GM18868 (cell line): ENCODE results near the gene TUBA3E.
"Not testable (repeated sequence)": the region's sequence is repeated elsewhere in the genome, so short reads cannot be mapped to it uniquely, and the experiment has no call there.

Experiments used
- ATAC-seq: cut with Tn5 transposase; IDR thresholded peaks from one replicate; pipeline ENCODE4 v1.9.1; 2021; ENCODE audit warnings: mild to moderate bottlenecking, moderate library complexity; ENCODE audit not compliant: unreplicated experiment

Gene TUBA3E

DNA sequence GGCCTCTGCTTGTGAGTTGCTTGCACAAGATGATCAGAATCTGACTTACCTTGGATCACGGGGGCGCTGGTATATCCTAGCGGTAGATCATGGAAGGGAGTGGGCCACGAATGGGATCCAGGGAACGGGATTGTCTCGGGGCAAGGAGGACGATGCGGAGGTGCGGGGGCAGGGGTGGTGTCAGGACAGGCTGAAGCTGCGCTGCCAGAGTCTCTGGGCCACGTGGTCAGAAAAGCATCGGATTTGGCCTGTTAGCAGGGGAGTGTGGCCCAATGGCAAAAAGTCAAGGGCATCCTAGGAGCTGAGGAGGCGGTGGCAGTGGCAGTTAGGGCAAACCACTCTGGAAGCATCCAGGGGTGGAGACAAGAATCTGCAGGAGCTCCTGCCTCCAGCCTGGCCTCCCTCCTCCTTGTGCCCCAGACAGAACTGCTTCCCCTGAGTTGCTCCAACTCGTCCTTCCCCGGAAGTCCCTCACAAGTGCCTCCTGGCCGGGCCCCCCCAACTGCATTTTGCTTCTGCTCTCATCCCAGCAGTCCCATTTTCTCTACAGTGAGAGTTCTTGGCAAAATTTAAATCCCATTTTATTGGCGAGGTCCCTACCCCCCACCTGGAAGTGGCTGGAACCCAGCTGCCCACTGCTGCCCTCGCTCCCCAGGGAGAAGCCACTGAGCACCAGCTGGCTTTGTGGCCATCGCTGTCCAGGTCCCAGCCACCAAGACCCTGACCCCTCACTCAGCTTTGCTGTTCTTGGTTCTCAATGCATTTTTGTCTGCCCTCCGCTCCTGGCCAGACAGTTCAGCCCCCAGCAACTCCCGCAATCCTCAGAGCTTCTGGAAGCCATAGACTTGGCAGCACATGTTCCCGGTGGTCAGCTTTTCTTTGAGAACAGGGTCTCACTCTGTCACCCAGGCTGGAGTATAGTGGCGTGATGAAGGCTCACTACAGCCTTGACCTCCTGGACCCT, 47.8 kb downstream of the TUBA3E start:
- ATAC-seq = no peak

GRCh38 chr2:130148515-130148914, 49.7 kb downstream of the TUBA3E start:
- not testable (repeated sequence) for ATAC-seq

DNA sequence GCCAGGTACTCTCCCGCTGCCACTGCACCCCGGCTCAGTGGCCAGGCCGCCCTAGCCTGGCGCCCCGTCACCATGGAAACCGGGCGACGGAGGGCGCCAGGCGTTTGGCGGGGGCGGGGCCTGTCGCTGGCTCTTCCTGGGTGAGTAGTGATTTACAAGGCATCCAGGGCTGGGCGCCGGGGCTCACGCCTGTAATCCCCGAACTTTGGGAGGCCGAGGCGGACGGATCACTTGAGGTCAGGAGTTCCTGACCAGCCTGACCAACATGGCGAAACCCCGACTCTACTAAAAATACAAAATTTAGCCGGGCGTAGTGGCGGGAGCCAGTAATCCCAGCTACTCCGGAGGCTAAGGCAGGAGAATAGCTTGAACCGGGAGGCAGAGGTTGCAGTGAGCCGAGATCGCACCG, 53.2 kb downstream of the TUBA3E start, which contains the start of gene CCDC74B:
TSS of gene CCDC74B (minus strand) at position 107 of the 409 bp plus-strand sequence. CDS start 116 bp downstream, outside the sequence.
- peak; percentile 92 for ATAC-seq

GRCh38 chr2:130143266-130144039, 54.8 kb downstream of the TUBA3E start:
- peak; percentile 32 for ATAC-seq

DNA sequence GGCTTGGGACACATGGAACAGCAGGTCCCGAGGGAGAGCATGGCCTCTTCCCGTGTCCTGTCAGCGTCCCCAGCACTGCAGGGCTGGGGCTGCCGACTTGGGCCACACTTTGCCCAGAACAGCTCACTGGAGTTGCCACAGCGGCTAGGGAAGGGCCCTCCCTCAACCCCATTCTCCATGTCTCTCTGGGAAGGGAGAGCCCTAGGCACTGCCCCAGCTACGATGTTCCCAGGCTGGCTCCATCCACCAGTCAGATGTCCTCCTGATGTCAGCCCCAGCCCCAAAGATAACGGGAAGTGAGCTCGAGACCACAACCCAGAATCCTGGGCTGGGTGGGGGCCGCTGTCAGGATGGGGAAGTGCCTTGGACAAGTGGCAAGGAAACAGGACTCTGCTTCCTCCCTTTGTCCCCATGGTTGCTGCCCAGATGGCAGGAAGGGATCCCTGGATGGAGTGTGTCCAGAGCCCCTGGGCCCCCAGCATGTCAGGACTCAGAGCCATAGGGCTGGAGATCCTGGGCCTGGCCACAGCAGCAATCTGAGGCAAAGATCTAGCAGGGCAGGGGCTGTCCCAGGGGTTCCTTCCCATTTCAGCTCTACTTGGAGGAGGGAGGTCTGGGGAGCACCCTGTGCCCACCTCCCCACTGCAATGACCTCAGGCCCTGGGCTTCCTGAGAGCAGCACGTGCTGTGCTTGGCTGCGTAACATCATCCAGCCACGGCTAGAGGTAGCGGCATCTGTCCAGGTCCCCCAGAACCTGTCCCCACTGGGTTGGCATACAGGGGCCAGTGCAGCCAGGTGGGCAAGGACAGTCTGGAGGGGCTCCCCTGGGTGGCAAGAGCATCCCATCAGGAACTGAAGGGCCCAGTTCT, 55.6 kb downstream of the TUBA3E start:
- not testable (repeated sequence) for ATAC-seq
